Vagina (tissue), 2 donors: Measurements from ENCODE around the gene KRTAP1-3.

Source experiments
- CTCF ChIP-seq, 3 experiments: fragments of 450-650 bp in 2 of 3; fragments of 200-600 bp in 1 of 3; sonication (generic) in 1 of 3; IDR thresholded peaks; one replicate each; pipeline ENCODE4 v1.5.1; 2017 to 2019; ENCODE audit warnings: antibody characterized with exemption in 3 of 3, mild to moderate bottlenecking in 2 of 3, moderate library complexity in 2 of 3
- POLR2A ChIP-seq, 2 donors: fragments of 450-650 bp; IDR thresholded peaks; one replicate each; pipeline ENCODE4 v1.6.1; 2017; ENCODE audit warnings: antibody characterized with exemption in 2 of 2, mild to moderate bottlenecking in 2 of 2, moderate library complexity in 2 of 2
- POLR2AphosphoS5 ChIP-seq, 2 donors: sonication (generic); formaldehyde crosslinking; IDR thresholded peaks; one replicate each; pipeline ENCODE4 v1.9.0; 2017; ENCODE audit warnings: antibody characterized with exemption in 2 of 2, mild to moderate bottlenecking in 2 of 2, low read depth in 1 of 2; ENCODE audit not compliant: insufficient read depth in 1 of 2

GRCh38 chr17:40984226-40984625 lies 50.4 kb downstream of the KRTAP1-3 start, which contains the start of gene KRT40:
- TF ChIP-seq CTCF (IDR thresholded peaks at IDR 0.05) (no peak), POLR2AphosphoS5 (IDR thresholded peaks at IDR 0.05; ENCODE audit: insufficient read depth in 1 of 2, low read depth in 1 of 2) (no peak), POLR2A (IDR thresholded peaks at IDR 0.05) (no peak)
